HG03196 (cell line): ENCODE data around the gene LRBA.

ENCODE experiments used
- ATAC-seq: cut with Tn5 transposase; IDR thresholded peaks from one replicate; pipeline ENCODE4 v1.9.1; 2021; ENCODE audit not compliant: unreplicated experiment

The LRBA gene

GRCh38 chr4:150342945-150343344 lies 672.1 kb downstream of the LRBA start:
- no peak for ATAC-seq

- ATAC-seq = no peak
These were observed 677.4 kb downstream of the LRBA start for GRCh38 chr4:150337734-150338133.

GRCh38 chr4:150336676-150337412 lies 678.2 kb downstream of the LRBA start:
- ATAC-seq = no peak

DNA sequence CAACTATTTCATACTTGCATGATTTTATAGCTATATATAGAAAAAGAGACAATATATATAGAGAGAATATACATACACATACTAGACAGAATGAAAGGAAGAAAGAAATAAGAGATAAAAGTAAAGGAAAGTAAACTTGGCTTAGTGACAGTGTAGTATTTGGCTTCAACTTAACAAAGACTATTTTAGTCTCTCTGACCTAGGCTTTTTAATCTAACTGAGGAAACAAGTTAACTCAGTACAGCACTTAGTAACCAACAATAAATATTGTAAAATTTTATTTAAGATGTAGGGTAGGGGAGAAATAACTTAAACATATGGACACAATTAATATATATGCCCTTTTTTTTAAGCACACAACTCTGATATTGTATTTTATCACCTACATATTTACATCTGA lies 682.1 kb downstream of the LRBA start:
- no peak for ATAC-seq

DNA sequence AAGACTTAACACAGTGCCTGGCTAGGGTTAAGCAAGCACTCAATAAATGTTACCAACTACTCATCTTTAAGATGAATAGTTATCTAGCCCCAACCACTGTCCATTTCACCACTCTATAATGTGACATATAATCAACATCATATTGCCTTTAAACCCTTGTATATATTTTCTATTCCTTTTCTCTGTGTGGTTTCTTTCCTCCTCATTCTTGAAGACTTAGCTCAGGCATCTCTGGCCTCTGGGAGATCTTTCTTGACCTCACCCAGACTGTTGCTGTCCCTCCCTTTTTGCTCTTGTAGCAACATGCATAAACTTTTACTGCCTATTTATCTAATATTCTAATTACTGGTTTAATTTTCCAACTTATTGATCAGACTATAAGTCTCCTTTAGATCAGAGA lies 683.0 kb downstream of the LRBA start:
- ATAC-seq = no peak

- no peak for ATAC-seq
These were observed 685.7 kb downstream of the LRBA start for GRCh38 chr4:150329373-150329772.

DNA sequence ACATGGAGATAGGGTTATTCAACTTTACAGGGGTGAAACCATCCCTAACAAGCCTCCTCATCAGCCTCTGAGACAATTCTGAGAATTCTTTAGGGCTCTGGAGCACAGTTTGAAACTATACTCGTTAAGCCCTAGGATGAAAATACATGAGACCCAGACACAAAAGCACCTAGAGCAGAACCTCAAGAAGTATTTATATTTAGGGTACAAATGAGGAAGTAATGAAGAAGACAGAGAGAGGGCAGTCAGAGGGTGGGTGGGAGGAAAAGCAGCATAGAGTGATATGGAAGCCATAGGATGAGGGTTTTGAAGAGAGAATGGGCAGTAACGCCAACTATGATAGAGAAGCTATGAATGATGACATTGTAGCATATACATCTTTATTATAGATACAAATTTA lies 686.6 kb downstream of the LRBA start:
- no peak for ATAC-seq

GRCh38 chr4:150327262-150327780 lies 687.8 kb downstream of the LRBA start:
- no peak for ATAC-seq

DNA sequence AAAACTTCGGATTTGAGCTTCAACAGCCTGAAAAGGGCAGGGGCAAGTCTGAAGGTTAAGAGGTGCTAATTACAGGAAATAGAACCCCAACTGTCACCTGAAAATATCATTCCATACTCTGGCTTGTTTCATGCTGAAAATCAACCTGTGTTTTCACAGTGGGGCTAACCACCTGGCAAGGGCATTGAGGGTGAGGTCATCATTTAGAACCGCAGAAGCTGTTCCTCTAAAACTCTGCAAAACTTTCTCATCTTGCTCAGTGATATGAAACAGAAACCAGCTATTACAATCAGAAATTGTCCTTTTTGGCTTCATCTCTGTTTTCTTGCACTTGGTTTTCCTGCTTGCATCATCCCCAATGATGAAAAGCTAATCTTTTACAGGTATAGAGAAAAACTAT lies 689.2 kb downstream of the LRBA start:
- ATAC-seq = peak; percentile 92

GRCh38 chr4:150323406-150324325 lies 691.4 kb downstream of the LRBA start:
- ATAC-seq = no peak

- ATAC-seq = no peak
These were observed 692.4 kb downstream of the LRBA start for GRCh38 chr4:150322646-150323045.

GRCh38 chr4:150321113-150321512 lies 694.0 kb downstream of the LRBA start:
- ATAC-seq = no peak

DNA sequence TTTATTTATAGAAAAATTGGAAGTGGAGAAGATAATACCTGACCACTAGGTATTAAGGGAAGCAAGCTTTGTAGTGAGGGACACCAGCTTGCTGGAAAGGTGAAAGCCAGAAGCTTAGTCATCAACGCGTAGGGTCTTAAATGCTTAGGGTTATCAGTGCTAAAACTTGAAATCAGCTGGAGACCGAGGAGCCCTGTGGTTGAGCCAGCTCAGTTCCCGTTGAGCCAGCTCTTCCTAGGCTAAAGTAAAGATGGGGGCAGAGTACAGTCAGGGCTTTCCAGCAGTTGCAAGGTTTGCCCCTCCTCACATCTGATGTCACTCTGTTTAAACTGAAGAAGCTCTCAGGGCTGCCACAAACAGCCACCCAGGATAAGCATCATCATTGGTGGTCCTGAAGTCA lies 696.1 kb downstream of the LRBA start:
- ATAC-seq = no peak

- ATAC-seq = no peak
These were observed 696.6 kb downstream of the LRBA start for GRCh38 chr4:150318527-150318926.

GRCh38 chr4:150316332-150317205 lies 698.5 kb downstream of the LRBA start:
- no peak for ATAC-seq

DNA sequence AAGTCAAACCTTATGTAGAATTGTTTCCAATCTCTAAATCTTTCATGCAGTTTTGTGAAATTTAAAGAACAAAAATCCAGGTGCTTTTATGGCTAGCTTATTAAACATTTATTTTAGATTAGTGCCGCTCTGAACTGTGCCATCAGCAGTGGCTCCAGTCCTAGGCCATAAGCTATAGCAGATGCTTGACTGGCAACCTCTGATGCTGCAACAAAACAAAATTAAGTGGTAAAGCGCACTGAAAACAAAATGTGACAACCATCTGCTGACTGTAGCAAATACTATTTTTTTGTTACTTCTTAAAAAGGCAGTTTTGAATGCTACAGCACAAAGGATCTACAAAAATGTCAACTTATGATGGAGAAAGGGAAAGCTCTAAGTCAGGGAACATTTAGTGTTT lies 699.4 kb downstream of the LRBA start:
- ATAC-seq = no peak

- ATAC-seq = no peak
These were observed 699.9 kb downstream of the LRBA start for GRCh38 chr4:150315175-150315574.

DNA sequence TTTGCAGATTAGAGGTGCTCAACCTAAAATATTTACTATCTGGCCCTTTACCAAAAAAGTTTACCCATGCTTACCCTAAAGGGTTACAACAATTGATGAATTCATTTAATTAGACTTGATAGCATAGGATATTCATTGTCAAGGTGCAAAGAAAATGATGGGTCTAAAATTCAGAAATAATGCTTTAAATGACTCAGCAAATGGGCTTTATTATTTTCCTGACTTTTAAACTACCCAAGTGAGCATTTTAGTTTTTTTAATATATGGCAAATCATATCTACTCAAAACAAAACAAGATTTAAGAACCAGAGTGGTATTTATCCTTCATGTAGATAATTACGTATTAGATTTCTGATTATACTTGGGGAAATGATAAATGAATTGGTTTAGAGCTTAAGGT lies 701.1 kb downstream of the LRBA start:
- ATAC-seq = no peak

DNA sequence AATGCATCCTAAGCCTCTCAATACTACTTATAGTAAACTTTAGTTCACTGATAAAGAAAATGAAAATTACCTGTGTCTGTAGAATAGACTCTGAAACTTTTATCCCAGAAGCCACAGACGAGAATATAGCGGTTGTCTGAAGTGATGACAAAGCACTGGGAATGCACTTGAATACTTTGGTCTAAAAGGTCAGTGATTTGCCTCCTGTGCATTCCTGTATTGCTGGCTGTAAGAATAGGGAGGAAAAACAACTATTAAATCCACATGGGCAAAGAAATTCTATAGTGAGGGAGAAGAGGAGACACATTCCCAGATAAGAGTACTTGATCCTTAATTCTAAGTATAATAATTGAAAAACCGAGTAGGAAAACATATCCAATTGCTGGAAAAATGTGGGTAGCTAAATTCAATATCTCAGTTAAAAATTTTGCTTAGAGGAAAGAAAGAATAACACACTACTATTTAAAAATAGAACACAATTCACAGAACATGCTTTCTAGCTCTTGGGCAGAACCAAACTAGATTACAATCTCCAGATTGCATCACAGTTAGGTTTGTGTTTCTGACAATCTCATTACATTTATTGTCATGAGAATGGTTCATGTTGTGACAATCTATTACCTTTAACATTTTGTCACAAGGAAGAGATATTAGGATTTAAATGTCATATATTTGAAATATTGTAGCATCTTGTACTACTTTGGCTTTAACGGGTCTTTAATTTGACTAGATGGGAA lies 704.8 kb downstream of the LRBA start:
- no peak for ATAC-seq

DNA sequence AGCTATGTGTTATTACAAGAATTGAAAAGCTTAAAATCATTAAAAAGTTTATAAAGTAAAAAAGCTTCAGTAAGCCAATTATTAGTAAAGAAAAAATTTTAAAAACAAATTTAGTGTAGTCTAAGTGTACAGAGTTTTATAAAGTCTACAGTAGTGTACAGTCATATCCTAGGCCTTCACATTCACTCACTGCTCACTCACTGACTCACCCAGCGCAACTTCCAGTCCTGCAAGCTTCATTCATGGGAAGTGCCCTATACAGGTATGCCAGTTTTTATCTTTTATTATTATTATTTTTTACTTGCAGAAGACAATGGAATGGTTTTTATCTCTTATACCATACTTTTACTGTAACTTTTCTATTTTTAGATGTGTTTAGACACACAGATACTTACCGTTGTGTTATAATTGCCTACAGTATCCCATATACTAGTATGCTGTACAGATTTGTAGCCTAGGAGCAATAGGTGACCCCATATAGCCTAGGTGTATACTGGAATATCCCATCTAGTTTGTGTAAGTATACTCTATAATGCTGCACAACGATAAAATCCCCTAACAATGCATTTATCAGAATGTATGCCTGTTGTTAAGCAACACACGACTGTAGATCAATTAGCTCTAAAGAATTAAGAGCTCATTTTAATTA lies 706.1 kb downstream of the LRBA start:
- no peak for ATAC-seq
